ENCODE results near the gene HIP1R. TPM values are rescaled to one million over a fixed set of nuclear protein-coding genes. Genes with fewer than 3 reads are reported as not detected.

Gene HIP1R
- total RNA-seq, 1 experiment from 2014 or later: 33.1 TPM

DNA sequence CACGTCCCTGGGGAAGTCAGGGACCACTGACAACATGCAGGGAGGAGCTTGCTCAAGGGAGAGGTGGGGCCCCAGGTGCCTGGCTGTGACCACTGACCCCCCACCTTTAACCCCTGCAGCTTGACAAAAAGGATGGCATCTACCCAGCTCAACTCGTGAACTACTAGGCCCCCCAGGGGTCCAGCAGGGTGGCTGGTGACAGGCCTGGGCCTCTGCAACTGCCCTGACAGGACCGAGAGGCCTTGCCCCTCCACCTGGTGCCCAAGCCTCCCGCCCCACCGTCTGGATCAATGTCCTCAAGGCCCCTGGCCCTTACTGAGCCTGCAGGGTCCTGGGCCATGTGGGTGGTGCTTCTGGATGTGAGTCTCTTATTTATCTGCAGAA is 26.3 kb downstream of the HIP1R start:
- H3K4me1 ChIP-seq (replicated peaks; ENCODE audit: insufficient read depth): no peaks in the 10 kb centered on the region
- TF ChIP-seq, protein P1, sequence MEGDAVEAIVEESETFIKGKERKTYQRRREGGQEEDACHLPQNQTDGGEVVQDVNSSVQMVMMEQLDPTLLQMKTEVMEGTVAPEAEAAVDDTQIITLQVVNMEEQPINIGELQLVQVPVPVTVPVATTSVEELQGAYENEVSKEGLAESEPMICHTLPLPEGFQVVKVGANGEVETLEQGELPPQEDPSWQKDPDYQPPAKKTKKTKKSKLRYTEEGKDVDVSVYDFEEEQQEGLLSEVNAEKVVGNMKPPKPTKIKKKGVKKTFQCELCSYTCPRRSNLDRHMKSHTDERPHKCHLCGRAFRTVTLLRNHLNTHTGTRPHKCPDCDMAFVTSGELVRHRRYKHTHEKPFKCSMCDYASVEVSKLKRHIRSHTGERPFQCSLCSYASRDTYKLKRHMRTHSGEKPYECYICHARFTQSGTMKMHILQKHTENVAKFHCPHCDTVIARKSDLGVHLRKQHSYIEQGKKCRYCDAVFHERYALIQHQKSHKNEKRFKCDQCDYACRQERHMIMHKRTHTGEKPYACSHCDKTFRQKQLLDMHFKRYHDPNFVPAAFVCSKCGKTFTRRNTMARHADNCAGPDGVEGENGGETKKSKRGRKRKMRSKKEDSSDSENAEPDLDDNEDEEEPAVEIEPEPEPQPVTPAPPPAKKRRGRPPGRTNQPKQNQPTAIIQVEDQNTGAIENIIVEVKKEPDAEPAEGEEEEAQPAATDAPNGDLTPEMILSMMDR (conservative IDR thresholded peaks at IDR 0.05): no peak
- no peak for TF ChIP-seq EZH2 (IDR thresholded peaks at IDR 0.05; ENCODE audit: low read depth)
- H4K20me1 ChIP-seq (ENCODE audit: insufficient read depth): peaks cover 18% of the 10 kb centered on the region; the same call in 1 of the 2 replicates
- H3K36me3 ChIP-seq (ENCODE audit: low read depth): no peaks in the 10 kb centered on the region
- ChIA-PET POLR2A (ENCODE audit: unreplicated experiment) (no interaction called here), CTCF (no interaction called here)
- no peaks in the 10 kb centered on the region for H3K9me3 ChIP-seq (ENCODE audit: insufficient read depth, low read depth)
- H3K27ac ChIP-seq: no peak overlapping the region
- H3K79me2 ChIP-seq (ENCODE audit: low read depth): no peaks in the 10 kb centered on the region
- no peak for DNase-seq
- no TSS peak for BruUV-seq (replicated peaks)
- intact Hi-C loops (cut with micrococcal nuclease; ENCODE audit: unreplicated experiment): loop anchor here (5.0 kb wide), 1 partner anchor 69 kb away; no protein-coding TSS in a partner anchor
- H3K4me2 ChIP-seq: no peak overlapping the region
- H3F3A ChIP-seq (ENCODE audit: insufficient read depth, low read depth): peaks cover 41% of the 10 kb centered on the region; the same call in 1 of the 2 replicates
- H3K4me3 ChIP-seq: no peak overlapping the region
- H3K27me3 ChIP-seq (ENCODE audit: insufficient read depth, low read depth): no peaks in the 10 kb centered on the region
- no peaks in the 10 kb centered on the region for H3K9me2 ChIP-seq (ENCODE audit: insufficient read depth)
- no peak overlapping the region for H2AFZ ChIP-seq

DNA sequence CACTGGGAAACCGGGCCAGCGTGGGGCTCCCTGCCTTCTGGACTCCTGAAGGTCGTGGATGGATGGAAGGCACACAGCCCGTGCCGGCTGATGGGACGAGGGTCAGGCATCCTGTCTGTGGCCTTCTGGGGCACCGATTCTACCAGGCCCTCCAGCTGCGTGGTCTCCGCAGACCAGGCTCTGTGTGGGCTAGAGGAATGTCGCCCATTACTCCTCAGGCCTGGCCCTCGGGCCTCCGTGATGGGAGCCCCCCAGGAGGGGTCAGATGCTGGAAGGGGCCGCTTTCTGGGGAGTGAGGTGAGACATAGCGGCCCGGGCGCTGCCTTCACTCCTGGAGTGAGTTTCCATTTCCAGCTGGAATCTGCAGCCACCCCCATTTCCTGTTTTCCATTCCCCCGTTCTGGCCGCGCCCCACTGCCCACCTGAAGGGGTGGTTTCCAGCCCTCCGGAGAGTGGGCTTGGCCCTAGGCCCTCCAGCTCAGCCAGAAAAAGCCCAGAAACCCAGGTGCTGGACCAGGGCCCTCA is 26.9 kb downstream of the HIP1R start:
- Histone ChIP-seq H3K4me1 (replicated peaks; ENCODE audit: insufficient read depth) (no peaks in the 10 kb centered on the region), H3K4me3 (no peak overlapping the region), H2AFZ (no peak overlapping the region), H3K9me3 (ENCODE audit: insufficient read depth, low read depth) (no peaks in the 10 kb centered on the region), H3K79me2 (ENCODE audit: low read depth) (no peaks in the 10 kb centered on the region), H3K4me2 (no peak overlapping the region), H3K27ac (no peak overlapping the region), H3K9me2 (ENCODE audit: insufficient read depth) (no peaks in the 10 kb centered on the region), H4K20me1 (ENCODE audit: insufficient read depth) (peaks cover 18% of the 10 kb centered on the region; the same call in 1 of the 2 replicates), H3K36me3 (ENCODE audit: low read depth) (no peaks in the 10 kb centered on the region), H3F3A (ENCODE audit: insufficient read depth, low read depth) (peaks cover 45% of the 10 kb centered on the region; the same call in 1 of the 2 replicates), H3K27me3 (ENCODE audit: insufficient read depth, low read depth) (no peaks in the 10 kb centered on the region)
- BruUV-seq (replicated peaks): TSS peak; percentile 7
- POLR2A ChIA-PET (ENCODE audit: unreplicated experiment): no interaction called here
- TF ChIP-seq, protein P1 (conservative IDR thresholded peaks at IDR 0.05): no peak
- TF ChIP-seq EZH2 (IDR thresholded peaks at IDR 0.05; ENCODE audit: low read depth): no peak
- no peak for DNase-seq
- intact Hi-C loops (cut with micrococcal nuclease; ENCODE audit: unreplicated experiment): loop anchor here (5.0 kb wide), 1 partner anchor 70 kb away; no protein-coding TSS in a partner anchor
- CTCF ChIA-PET: interaction anchor here (0.6 kb wide), 1 partner anchor 25 kb away, joined by 4 read pairs; no protein-coding TSS in a partner anchor

DNA sequence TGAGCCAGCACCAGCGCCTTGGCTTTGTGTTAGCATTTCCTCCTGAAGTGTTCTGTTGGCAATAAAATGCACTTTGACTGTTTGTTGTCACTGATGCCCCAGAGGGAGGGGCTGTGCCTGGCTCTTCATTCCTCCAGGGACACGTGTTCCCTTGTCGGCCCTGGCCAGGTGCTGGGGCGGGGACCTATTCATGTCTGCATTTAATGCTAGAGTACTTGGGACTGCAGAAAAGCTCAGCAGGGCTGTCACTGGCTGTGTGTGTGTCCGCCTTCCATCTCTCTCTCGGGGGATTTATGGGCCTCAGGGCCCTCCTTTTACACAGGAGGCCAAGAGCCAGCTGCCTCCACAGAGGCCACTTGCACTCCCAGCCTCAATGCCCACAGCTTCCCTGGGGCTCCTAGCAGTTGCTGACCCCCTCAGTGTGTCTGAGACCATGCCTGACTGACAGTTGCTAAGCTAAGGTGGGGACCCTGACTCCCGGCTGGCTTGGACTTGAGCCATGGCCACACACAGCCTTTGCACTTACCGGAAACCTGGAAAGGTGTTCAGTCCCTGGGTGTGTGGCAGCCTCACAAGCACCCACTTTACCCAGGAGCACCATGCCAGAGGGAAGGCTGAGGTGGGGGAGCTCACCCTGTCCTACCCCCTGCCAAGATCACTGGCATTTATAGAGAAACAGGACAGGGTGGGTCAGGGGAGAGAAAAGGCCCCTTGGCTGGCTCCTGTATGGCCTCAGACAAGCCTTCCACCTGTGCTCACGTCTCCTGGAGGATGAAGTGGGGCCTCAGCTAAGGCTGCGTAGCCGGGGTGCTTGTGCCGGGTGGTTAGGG is 27.8 kb downstream of the HIP1R start:
- Histone ChIP-seq H3K27ac (no peak overlapping the region), H3K79me2 (ENCODE audit: low read depth) (no peaks in the 10 kb centered on the region), H3F3A (ENCODE audit: insufficient read depth, low read depth) (peaks cover 42% of the 10 kb centered on the region; the same call in 1 of the 2 replicates), H3K27me3 (ENCODE audit: insufficient read depth, low read depth) (no peaks in the 10 kb centered on the region), H3K4me2 (no peak overlapping the region), H3K9me3 (ENCODE audit: insufficient read depth, low read depth) (no peaks in the 10 kb centered on the region), H3K4me3 (no peak overlapping the region), H2AFZ (no peak overlapping the region), H4K20me1 (ENCODE audit: insufficient read depth) (peaks cover 18% of the 10 kb centered on the region; the same call in 1 of the 2 replicates), H3K36me3 (ENCODE audit: low read depth) (no peaks in the 10 kb centered on the region), H3K4me1 (replicated peaks; ENCODE audit: insufficient read depth) (no peaks in the 10 kb centered on the region), H3K9me2 (ENCODE audit: insufficient read depth) (no peaks in the 10 kb centered on the region)
- peak; percentile 51 to 68 for DNase-seq
- BruUV-seq (replicated peaks): TSS peak; percentile 7
- TF ChIP-seq, protein P1 (conservative IDR thresholded peaks at IDR 0.05): no peak
- TF ChIP-seq EZH2 (IDR thresholded peaks at IDR 0.05; ENCODE audit: low read depth): no peak
- intact Hi-C loops (cut with micrococcal nuclease; ENCODE audit: unreplicated experiment): loop anchor here (5.0 kb wide), 1 partner anchor 71 kb away; no protein-coding TSS in a partner anchor
- CTCF ChIA-PET: interaction anchor here (0.6 to 0.7 kb wide), 2 partner anchors 26 to 104 kb away, joined by 4 to 16 read pairs; no protein-coding TSS in a partner anchor
- POLR2A ChIA-PET (ENCODE audit: unreplicated experiment): interaction anchor here (0.5 kb wide), 1 partner anchor 1934 kb away, joined by 3 read pairs; no protein-coding TSS in a partner anchor

Data from PC-9 (cell line).